Activated effector memory CD4-positive, alpha-beta T cell treated with Interleukin-2 at 50 U/mL for 16 hours (primary cell): ENCODE measurements around the gene USP47.
A peak's percentile ranks its signal among the peaks of the same experiment; 100 is the strongest.

Experiments
- DNase-seq: peaks from one replicate; pipeline ENCODE4 v3.0.0-alpha.2; 2020

The USP47 gene, protein sequence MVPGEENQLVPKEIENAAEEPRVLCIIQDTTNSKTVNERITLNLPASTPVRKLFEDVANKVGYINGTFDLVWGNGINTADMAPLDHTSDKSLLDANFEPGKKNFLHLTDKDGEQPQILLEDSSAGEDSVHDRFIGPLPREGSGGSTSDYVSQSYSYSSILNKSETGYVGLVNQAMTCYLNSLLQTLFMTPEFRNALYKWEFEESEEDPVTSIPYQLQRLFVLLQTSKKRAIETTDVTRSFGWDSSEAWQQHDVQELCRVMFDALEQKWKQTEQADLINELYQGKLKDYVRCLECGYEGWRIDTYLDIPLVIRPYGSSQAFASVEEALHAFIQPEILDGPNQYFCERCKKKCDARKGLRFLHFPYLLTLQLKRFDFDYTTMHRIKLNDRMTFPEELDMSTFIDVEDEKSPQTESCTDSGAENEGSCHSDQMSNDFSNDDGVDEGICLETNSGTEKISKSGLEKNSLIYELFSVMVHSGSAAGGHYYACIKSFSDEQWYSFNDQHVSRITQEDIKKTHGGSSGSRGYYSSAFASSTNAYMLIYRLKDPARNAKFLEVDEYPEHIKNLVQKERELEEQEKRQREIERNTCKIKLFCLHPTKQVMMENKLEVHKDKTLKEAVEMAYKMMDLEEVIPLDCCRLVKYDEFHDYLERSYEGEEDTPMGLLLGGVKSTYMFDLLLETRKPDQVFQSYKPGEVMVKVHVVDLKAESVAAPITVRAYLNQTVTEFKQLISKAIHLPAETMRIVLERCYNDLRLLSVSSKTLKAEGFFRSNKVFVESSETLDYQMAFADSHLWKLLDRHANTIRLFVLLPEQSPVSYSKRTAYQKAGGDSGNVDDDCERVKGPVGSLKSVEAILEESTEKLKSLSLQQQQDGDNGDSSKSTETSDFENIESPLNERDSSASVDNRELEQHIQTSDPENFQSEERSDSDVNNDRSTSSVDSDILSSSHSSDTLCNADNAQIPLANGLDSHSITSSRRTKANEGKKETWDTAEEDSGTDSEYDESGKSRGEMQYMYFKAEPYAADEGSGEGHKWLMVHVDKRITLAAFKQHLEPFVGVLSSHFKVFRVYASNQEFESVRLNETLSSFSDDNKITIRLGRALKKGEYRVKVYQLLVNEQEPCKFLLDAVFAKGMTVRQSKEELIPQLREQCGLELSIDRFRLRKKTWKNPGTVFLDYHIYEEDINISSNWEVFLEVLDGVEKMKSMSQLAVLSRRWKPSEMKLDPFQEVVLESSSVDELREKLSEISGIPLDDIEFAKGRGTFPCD (N-terminal part only)

GRCh38 chr11:11841723-11842420 lies at the start of gene USP47:
TSS of gene USP47 (plus strand) at chr11:11841972. CDS start at chr11:11842186, 214 bp downstream.
- peak; percentile 88 for DNase-seq

- DNase-seq, result no peak
Measured at GRCh38 chr11:11793073-11793472, 48.7 kb upstream of the USP47 start.

GRCh38 chr11:11798586-11799438 lies 43.0 kb upstream of the USP47 start:
- peak; percentile 50 for DNase-seq

DNA sequence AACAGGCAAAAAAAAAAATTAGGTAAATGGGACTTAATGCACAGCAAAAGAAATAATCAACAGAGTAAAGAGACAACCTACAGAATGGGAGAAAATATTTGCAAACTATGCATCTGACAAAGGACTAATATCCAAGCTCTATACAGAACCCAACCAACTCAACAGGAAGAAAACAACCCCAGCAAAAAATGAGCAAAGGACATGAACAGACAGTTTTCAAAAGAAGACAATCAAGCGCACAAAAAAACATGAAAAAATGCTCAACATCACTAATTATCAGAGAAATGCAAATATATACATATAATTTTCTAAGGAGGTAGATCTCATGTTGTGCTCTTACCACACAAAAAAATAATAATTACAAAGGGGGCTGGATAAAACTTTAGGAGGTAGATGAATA lies 36.5 kb upstream of the USP47 start:
- DNase-seq, result no peak

DNA sequence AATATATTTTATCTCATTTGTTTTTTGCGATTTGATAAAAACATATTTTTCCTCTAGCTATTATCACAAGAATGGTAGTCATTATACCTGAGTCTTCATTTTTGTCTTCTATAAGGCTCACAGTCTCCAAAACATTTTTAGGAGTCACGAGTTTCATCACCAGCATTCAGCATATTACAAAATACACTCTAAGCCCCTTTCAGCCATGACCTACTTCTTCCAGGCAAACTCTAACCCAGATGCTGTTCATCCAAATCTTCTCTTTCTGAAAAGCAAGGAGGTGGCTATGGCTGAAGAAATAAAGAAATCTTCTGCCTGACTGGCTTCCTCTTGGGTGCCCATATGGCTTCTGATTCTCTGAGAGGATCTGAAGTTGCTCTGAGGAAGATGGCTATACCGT lies 35.7 kb upstream of the USP47 start:
- DNase-seq, result no peak

GRCh38 chr11:11806586-11806985 lies 35.2 kb upstream of the USP47 start:
- DNase-seq, result no peak

- DNase-seq, result no peak
Measured at GRCh38 chr11:11807811-11808782, 33.7 kb upstream of the USP47 start.

DNA sequence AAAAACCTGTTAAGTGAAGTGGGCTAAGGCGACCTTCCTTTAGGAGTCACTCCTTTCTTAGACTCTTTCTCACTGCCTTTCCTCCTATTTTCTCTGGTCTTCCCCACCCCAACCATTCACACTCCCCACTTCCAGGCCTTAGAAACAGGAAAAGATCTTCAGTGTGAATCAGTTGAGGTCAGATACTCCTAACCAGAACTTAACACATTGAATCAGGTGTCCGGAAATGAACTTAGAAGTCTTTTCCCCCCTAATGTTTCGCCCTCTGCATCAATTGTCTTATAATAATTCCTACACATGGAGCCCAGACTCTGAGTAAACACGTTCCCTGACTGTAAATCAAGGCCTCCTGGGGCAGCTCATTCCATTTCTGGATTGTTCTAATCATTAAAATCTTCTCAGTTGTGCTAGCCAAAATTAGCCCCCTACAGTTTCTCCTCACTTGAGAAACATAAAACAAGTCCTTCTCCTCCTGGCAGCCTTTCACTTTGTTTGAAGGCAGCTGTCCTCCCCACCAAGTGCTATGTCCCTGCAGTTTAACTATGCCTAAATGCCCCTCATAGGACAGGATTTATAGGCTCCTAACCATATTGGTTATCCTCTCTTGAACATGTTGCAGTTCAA lies 32.7 kb upstream of the USP47 start:
- no peak for DNase-seq

DNA sequence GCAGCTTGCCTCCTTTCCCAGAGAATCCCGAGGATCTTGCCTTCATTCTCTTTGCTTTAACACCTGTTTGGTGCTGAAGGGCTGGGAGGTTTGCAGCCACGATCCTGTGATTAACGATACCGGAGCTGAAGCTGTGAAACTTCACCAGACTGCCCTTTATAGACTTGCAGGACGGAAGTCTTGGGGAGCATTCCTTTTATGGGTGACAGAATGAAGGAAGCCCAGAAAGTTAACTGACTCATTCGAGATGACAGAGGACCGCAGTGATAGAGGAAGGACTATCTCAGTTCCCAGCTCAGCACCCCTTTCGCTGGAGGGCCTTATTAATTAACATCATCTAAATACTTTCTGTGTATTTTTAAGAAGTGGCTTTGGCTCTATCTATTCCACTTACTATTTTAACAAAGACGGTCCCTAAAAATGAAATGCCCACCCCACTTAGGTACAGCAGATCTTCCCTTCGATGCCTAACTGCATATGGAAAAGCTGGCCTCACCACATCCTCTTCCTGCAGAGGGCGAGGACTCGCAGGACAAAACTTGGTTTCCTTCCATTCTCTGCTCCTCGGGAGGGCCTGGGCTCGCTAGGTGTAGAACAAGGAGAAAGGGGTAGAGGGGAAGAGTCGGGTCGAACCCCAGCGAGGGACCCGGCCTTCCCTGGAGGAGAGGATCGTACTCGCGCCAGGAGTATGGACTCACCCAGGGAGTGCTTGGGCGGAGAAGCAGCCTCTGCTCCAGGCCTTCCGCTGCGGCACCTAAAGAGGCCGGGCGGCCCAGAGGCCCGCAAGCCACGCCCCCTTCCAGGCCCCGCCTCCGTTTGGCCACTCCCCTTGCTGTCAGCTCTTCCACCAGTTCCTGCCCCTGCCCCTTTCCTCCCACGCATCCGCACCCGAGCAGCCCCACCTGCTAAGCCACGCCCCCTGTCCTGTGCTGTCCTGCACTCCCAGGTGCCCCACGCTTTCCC lies 30.7 kb upstream of the USP47 start:
- DNase-seq, result no peak

GRCh38 chr11:11813288-11813962 lies 28.3 kb upstream of the USP47 start:
- DNase-seq, result no peak

DNA sequence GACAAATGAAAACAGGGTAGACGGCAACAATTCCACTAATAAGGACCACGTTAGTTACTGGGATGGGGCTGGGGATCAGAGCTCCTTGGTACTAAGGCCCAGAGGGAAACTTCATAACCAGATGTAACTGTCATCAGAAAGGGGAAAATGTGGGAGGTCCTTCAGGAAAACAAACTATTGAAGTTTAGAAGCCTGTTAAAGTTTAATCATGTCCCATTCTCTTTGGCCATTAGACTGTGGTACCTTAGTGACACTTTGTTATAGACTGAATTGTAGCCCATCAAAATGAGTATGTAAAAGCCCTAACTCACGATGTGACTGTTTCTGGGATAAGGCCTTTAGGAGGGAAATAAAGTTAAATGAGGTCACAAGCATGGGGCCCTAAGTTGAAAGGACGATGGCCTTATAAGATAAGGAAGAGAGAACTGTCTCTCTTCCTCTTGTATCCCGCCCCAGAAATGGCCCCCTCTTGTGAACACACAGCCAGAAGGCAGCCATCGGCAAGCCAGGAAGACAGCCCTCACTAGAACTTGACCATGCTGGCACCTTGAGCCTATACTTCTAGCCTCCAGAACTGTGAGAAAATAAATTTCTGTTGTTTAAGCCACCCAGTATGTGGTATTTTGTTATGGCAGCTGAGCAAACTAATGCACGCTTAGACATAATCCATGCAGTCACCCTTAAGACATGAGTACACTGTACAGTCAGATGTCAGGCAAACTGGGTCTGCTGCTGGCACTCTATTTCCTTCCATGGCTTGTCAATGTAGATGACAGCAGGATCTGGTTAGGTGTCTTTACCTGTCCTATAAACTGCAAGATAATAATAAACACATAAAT lies 26.9 kb upstream of the USP47 start:
- no peak for DNase-seq

DNA sequence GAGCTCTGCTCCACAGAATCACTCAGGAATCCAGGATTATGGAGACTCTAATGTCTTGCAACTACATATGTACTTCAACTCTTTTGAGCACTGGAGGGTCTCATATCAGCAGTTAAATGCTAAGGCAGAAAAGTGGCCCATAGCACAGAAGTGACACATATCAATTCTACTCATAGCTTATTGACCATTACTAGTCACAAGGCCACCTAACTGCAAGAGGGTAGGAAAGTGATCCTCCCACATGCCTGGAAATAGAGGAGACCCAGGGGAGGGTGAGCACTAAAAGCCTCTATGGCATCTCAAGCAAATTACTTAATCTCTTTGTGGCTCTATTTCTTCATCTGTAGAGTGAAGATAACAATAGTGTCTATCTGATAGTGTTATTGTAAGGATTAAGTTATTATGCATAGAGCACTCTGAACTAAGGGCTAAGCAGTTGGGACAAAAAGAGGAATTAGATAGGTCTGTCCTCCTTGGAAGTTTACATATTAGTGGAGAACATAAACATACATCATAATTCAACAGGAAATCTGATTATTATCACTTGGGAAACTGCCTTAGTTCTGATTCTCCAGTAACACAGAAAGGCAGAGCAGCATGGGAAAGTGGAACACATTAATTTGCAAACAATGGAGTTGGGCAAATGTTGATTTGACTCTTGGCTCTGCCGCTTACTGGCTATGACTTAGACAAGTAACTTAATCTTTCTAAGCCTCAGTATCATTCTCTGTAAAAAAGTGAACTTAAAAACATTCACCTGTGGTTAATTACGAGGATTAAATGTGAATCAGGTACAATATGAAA lies 25.1 kb upstream of the USP47 start:
- DNase-seq, result no peak

- DNase-seq, result no peak
Measured at GRCh38 chr11:11817957-11818356, 23.8 kb upstream of the USP47 start.

DNA sequence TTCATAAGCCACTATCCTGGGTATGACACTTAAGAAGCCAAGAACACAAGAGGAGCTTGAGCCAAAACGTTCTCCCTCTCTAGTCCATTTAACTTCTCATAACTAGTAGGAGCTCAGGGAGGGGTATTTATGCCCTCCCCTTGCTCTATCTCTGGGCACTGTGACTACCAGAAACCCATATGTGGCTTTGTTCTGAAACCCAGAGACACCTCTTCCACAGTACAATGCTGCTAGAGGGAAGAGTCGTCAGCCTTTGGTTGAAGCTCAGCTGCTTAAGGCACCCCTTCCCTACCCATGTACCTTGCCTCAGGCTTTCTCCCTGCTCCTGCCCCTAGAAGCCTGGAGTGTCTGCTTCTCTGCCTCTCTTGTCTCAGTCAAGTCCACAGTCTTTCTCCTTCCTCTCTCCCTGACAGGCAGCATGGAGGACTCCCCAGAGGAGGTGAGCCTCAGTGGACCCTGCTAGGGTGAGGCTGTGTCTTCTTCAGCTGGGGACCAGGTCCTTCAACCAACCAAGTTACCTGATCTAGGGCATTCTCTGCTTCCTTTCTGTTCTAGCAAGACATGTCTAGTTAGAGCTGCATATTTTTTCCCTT lies 23.1 kb upstream of the USP47 start:
- no peak for DNase-seq

- DNase-seq, result no peak
Measured at GRCh38 chr11:11821899-11822298, 19.9 kb upstream of the USP47 start.

DNA sequence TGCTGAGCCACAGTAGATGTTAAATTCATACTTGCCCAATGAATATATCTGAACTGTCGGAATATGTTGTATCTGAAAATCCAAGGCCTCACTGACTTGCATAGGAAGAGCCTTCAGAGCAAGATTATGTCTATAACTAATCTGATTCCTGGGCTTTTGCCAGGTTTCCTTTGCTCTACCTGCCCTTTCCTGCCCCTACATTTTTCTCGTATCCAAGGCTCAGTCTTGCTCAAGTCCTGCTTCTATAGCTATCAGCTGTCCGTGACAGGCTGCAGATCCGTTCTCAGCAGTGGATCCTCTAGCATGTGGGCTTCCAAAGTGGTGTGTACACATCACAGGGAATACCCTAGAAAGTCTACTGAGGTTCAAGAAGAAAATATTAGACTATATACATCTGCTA lies 18.8 kb upstream of the USP47 start:
- DNase-seq, result no peak
